Myocyte (in vitro differentiated cells): Measurements from ENCODE around the gene GLMN. TPM values are rescaled to one million over a fixed set of nuclear protein-coding genes. Genes with fewer than 3 reads are reported as not detected.

ENCODE experiments used
- total RNA-seq: library from RNA; depleted of rRNA; stranded (reverse); fragments of >200 nt; gene quantifications from 2 replicates; pipeline ENCODE4 v1.2.3, GENCODE V29; 2014

GLMN gene
- total RNA-seq, 1 donor from 2014 or later = 13.0 TPM

Other genes with a start within 250 kb of the GLMN start
- not detected in 2 replicates for gene SETSIP, start 223.6 kb downstream of the GLMN start, total RNA-seq
- gene BTBD8, start 218.6 kb downstream of the GLMN start, total RNA-seq = 3.9 and 6.0 TPM in 2 replicates
- gene C1orf146, start 81.1 kb downstream of the GLMN start, total RNA-seq = not detected in 2 replicates
- 15.2 and 16.4 TPM in 2 replicates for gene RPAP2, start 72 bp upstream of the GLMN start, total RNA-seq
- 0.10 and 0.29 TPM in 2 replicates for gene GFI1, start 187.9 kb upstream of the GLMN start, total RNA-seq